NT2/D1 (cell line): ENCODE results near the gene ITPKB.
A peak's percentile ranks its signal among the peaks of the same experiment; 100 is the strongest.

ENCODE experiments used
- DNase-seq: peaks from one replicate; pipeline ENCODE4 v3.0.0-alpha.2; 2011; ENCODE audit warnings: low read depth, low spot score
- H3K27me3 ChIP-seq: 2 replicates; pipeline ENCODE4 v1.6.0; 2011; ENCODE audit warnings: mild to moderate bottlenecking; ENCODE audit not compliant: insufficient read length, insufficient read depth
- H3K36me3 ChIP-seq: 2 replicates; pipeline ENCODE4 v1.6.1; 2011; ENCODE audit warnings: mild to moderate bottlenecking, low read length, mixed read lengths; ENCODE audit not compliant: insufficient read depth, insufficient read length
- H3K4me1 ChIP-seq: 2 replicates; pipeline ENCODE4 v1.5.1; 2011; ENCODE audit not compliant: insufficient read depth, insufficient read length
- H3K4me3 ChIP-seq: 2 replicates; pipeline ENCODE4 v1.5.1; 2011; ENCODE audit warnings: low read depth; ENCODE audit not compliant: insufficient read length
- H3K9ac ChIP-seq: 2 replicates; pipeline ENCODE4 v1.6.0; 2011; ENCODE audit warnings: low read depth; ENCODE audit not compliant: insufficient read length
- H3K9me3 ChIP-seq: 2 replicates; pipeline ENCODE4 v1.5.1; 2011; ENCODE audit warnings: mild to moderate bottlenecking, low read length; ENCODE audit not compliant: insufficient read depth
- SUZ12 ChIP-seq: IDR thresholded peaks from 2 replicates; pipeline ENCODE4 v1.6.1; 2011; ENCODE audit not compliant: insufficient read length, insufficient read depth; ENCODE audit errors: extremely low read depth
- YY1 ChIP-seq: IDR thresholded peaks from 2 replicates; pipeline ENCODE4 v1.6.1; 2011; ENCODE audit not compliant: insufficient read length, insufficient read depth
- ZNF274 ChIP-seq: IDR thresholded peaks from 2 replicates; pipeline ENCODE4 v1.6.1; 2011; ENCODE audit warnings: mild to moderate bottlenecking, low read depth, low read length

Gene ITPKB

DNA sequence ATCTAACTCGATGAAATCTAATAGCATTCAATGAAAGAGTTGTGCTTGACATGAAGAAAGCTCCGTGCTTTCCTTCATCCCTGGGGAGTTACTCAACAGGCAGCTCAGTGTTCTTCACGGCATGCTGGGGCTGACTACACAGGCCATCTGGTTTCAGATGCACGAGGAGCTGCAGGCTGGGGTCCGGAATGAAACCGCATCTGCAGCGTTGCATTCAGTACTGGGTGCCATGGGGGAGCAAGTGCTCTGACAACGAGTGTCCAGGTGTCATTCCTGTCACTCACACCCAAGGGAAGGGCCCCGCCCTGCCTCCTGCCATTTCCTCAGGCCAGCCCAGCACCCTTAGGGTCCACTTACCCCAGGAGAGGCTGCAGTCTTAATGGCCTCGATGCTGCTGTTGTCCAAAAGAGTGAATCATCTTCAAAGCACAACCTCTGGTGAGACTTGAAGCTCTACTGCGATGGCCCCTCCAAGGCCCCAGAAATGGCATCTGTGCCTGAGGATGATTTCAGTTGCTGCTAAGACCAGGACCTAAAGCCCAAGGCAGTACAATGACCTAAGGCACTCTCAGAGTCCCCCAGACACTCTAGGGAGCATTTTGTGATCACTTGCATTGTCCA lies 129.1 kb downstream of the ITPKB start:
- Histone ChIP-seq H3K4me3 (no peak overlapping the region), H3K9ac (no peak overlapping the region), H3K27me3 (no peaks in the 10 kb centered on the region), H3K9me3 (no peaks in the 10 kb centered on the region), H3K36me3 (no peaks in the 10 kb centered on the region), H3K4me1 (peaks cover 35% of the 10 kb centered on the region)
- DNase-seq: no peak
- TF ChIP-seq SUZ12 (no peak), YY1 (no peak), ZNF274 (no peak)

DNA sequence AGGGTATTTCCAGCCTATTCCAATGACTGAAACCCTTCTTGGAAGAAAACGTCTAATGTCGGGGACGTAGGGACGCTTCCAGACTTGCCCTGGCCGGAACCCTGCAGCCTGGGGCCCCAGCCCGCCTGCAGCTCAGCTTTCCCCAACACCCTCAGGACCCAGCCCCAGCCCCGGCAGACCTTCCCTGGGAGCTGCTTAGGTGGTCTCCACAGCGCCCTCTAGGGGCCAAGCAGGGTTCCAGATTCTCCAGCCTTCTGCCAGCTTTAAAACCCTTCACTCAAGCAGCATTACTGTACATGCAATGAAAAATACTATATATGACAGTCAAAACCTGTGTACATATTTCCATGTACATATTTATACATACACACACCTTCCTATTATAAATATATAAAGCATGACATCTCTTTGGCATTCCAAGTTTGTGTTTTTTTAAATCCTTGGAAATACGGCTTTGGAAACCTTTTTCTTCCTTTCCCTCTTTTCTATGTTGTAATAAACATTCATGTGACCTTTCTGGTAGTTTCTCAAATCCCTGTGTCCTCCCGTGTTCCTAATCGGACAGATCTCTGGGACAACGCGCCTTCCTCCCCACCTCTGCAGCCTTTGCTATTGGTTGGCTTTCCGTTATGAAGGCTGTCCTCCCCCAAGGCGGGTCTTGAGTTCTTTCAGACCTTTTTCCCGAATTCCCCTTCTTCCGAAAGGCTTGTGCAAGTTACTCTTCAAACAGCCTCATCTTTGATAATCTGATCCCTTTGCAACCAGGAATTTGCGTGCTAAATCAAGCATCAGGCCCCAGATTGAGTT lies 130.2 kb downstream of the ITPKB start:
- TF ChIP-seq SUZ12: no peak
- no peak for TF ChIP-seq YY1
- TF ChIP-seq ZNF274: no peak
- H3K4me1 ChIP-seq: peaks cover 45% of the 10 kb centered on the region
- no peaks in the 10 kb centered on the region for H3K27me3 ChIP-seq
- no peak overlapping the region for H3K4me3 ChIP-seq
- no peaks in the 10 kb centered on the region for H3K36me3 ChIP-seq
- peak overlapping the region; percentile 24 for H3K9ac ChIP-seq
- no peaks in the 10 kb centered on the region for H3K9me3 ChIP-seq
- peak; percentile 87 for DNase-seq

DNA sequence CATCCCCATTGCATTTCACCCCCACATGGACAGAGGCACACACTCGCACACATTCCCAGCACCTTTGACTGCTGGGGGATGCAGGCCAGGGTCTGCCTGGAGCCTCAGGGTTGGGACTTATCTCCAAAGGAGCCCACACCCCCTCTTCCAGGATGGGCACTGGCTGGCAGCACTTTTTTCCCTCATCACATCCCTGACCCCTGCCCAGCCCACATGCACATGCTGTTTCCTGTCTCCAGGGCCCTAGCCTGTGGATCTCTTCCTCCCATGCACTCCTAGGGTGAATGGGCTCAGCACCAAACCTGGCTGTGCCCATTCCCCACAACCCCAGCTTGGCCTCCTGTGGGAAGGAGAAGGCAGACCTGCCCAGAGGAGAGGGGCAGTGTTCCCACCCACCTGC lies 131.3 kb downstream of the ITPKB start:
- no peak for DNase-seq
- no peaks in the 10 kb centered on the region for H3K27me3 ChIP-seq
- H3K36me3 ChIP-seq: no peaks in the 10 kb centered on the region
- H3K4me3 ChIP-seq: no peak overlapping the region
- no peaks in the 10 kb centered on the region for H3K9me3 ChIP-seq
- TF ChIP-seq SUZ12 (no peak), ZNF274 (no peak), YY1 (no peak)
- H3K9ac ChIP-seq: peak overlapping the region; percentile 22
- H3K4me1 ChIP-seq: peaks cover 52% of the 10 kb centered on the region

DNA sequence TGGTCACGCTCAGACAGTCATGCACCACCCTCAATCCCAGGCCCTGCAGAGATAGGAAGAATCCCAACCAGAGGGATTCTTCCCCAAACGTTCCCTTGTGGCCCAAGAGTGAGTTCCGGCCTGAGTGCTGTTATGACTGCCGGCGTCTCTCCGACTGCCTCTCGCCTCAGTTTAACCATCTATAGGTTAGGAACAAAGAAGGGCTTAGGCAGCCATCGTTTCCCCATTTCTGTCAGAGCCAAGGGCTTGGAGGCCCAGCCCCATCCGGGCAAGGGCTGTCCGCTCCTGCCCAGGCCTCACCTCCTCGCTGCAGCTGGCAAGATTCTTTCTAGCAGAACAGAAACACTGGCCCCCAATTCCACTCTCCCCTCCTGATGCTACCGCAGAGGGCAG lies 131.8 kb downstream of the ITPKB start:
- Histone ChIP-seq H3K9me3 (no peaks in the 10 kb centered on the region), H3K9ac (no peak overlapping the region), H3K36me3 (no peaks in the 10 kb centered on the region), H3K27me3 (no peaks in the 10 kb centered on the region), H3K4me1 (peaks cover 58% of the 10 kb centered on the region), H3K4me3 (no peak overlapping the region)
- DNase-seq: no peak
- TF ChIP-seq YY1 (no peak), SUZ12 (no peak), ZNF274 (no peak)

DNA sequence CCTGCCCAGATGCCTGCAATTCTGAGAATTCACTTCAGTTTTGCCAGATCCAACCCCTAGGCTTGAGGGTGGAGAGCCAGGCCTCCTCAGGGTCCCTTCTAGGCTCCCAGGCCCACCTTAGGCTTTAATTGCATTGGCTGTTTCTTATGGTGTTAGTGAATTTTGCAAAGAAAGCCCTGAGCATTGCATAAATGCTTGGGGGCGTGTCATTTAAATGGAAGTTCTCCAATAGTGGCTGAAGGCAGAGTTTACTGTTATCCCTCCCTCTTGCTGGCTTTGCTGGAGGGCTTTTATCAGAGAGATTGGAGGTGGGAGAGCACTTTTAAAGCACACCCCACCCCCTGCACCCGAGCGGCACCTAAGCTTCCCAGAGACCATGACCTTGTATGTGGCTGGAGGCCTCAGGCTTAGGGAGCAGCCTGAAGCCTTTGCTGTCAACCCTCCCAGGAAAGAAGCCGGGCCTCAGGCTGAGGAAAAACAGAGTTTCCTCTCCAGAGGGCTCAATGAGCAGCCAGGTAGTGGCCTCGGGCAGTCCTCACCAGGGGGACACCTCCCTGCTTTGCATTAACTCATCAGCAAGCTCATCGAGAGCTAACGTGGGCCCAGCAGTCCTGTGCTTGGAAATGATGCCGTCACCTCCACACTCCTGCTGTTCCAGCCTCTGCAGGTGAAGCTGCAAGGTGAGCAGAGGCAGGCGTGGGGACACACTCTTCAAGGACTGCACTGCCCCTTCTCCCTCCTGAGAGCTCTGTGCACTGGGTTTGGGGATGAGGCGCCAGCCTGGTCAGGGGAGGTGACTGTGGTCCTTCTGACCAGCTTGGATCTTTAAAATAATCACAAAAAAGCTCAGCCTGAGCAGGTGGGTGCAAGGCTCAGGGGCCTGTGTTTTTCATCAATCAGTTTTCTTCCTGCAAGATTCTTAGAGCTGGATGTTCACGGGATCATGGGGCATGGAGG lies 132.5 kb downstream of the ITPKB start:
- Histone ChIP-seq H3K9ac (no peak overlapping the region), H3K36me3 (no peaks in the 10 kb centered on the region), H3K4me3 (no peak overlapping the region), H3K4me1 (peaks cover 60% of the 10 kb centered on the region), H3K27me3 (no peaks in the 10 kb centered on the region), H3K9me3 (no peaks in the 10 kb centered on the region)
- peak; percentile 56 for DNase-seq
- TF ChIP-seq ZNF274 (no peak), YY1 (no peak), SUZ12 (no peak)

DNA sequence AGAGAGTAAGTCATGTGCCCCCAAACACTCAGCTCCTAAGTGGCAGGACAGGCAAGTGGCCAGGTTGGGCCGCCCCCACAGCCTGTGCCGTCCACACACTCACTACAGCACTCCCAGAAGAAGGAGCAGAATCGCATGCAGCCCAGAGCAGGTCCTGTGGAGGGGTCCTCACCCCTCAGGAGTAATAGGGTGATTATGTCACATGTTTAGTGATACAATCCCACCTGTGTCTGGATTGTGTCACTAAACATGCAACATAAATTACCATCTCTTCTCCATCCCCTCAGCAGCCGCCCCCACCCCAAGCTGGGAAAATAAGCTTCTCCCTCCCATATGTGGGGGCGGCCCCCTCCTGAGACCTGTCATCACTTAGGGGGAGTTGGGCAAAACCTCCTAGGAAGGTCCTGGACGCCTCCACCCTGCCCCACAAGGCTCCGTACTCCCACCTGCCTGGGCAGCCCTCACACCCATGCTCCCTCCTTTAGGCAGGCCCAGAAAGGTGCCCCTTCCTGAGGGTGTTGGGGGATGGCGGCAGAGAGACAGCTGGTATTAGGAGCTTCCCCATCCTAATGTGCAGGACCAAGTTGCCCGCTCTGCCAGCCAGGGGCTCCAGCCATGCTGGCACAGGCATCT lies 133.6 kb downstream of the ITPKB start:
- TF ChIP-seq YY1 (no peak), SUZ12 (no peak), ZNF274 (no peak)

More for the DNA sequence above, 133.6 kb downstream of the ITPKB start:
- H3K9ac ChIP-seq: peak overlapping the region; percentile 69
- no peaks in the 10 kb centered on the region for H3K9me3 ChIP-seq
- H3K36me3 ChIP-seq: no peaks in the 10 kb centered on the region
- DNase-seq: no peak
- no peak overlapping the region for H3K4me3 ChIP-seq
- H3K4me1 ChIP-seq: peaks cover 61% of the 10 kb centered on the region
- H3K27me3 ChIP-seq: no peaks in the 10 kb centered on the region
